Left forelimb (tissue), 1 donor: ENCODE measurements around the gene DIP2B.
"Not testable (repeated sequence)": the region's sequence is repeated elsewhere in the genome, so short reads cannot be mapped to it uniquely, and the experiment has no call there.

Source experiments
- DNase-seq: peaks from one replicate; pipeline ENCODE4 v3.0.0-alpha.2; 2018; ENCODE audit warnings: low spot score

DIP2B gene

GRCh38 chr12:50504798-50505674 lies at the start of gene DIP2B:
DIP2B (plus strand) TSS chr12:50504985; CDS start chr12:50505141, 156 bp downstream.
- peak; percentile 97 for DNase-seq

GRCh38 chr12:50458606-50459005 lies 46.2 kb upstream of the DIP2B start:
- DNase-seq = no peak

GRCh38 chr12:50467439-50467838 lies 37.3 kb upstream of the DIP2B start:
- no peak for DNase-seq

GRCh38 chr12:50477241-50477832 lies 27.4 kb upstream of the DIP2B start:
- no peak for DNase-seq

- no peak for DNase-seq
Observed at GRCh38 chr12:50482571-50482970, 22.2 kb upstream of the DIP2B start.

- no peak for DNase-seq
Observed at GRCh38 chr12:50483488-50483887, 21.3 kb upstream of the DIP2B start.

- no peak for DNase-seq
Observed at GRCh38 chr12:50488801-50489200, 16.0 kb upstream of the DIP2B start.

- not testable (repeated sequence) for DNase-seq
Observed at GRCh38 chr12:50498119-50498518, 6.7 kb upstream of the DIP2B start.

GRCh38 chr12:50505675-50506530 lies 1.1 kb downstream of the DIP2B start:
- DNase-seq = no peak

GRCh38 chr12:50506753-50507473 lies 2.1 kb downstream of the DIP2B start:
- DNase-seq = no peak

- no peak for DNase-seq
Observed at GRCh38 chr12:50507474-50507838, 2.7 kb downstream of the DIP2B start.

GRCh38 chr12:50507930-50508329 lies 3.1 kb downstream of the DIP2B start:
- DNase-seq = no peak

GRCh38 chr12:50508414-50508813 lies 3.6 kb downstream of the DIP2B start:
- DNase-seq = no peak

- no peak for DNase-seq
Observed at GRCh38 chr12:50508970-50509663, 4.3 kb downstream of the DIP2B start.

- DNase-seq = no peak
Observed at GRCh38 chr12:50514526-50515276, 9.9 kb downstream of the DIP2B start.

- no peak for DNase-seq
Observed at GRCh38 chr12:50515587-50515986, 10.8 kb downstream of the DIP2B start.

GRCh38 chr12:50517421-50518048 lies 12.8 kb downstream of the DIP2B start:
- DNase-seq = no peak

- DNase-seq = no peak
Observed at GRCh38 chr12:50518090-50518489, 13.3 kb downstream of the DIP2B start.

GRCh38 chr12:50519353-50519752 lies 14.6 kb downstream of the DIP2B start:
- DNase-seq = no peak
